Stromal cell of bone marrow (primary cell): ENCODE data around the gene LRP8.
A peak's percentile ranks its signal among the peaks of the same experiment; 100 is the strongest.
"Not testable (repeated sequence)": the region's sequence is repeated elsewhere in the genome, so short reads cannot be mapped to it uniquely, and the experiment has no call there.

ENCODE experiments used
- DNase-seq: peaks from one replicate; pipeline ENCODE4 v3.0.0-alpha.2; 2012; ENCODE audit warnings: low read depth

Gene LRP8

GRCh38 chr1:53207726-53208125 lies 120.1 kb downstream of the LRP8 start:
- DNase-seq: peak; percentile 91

DNA sequence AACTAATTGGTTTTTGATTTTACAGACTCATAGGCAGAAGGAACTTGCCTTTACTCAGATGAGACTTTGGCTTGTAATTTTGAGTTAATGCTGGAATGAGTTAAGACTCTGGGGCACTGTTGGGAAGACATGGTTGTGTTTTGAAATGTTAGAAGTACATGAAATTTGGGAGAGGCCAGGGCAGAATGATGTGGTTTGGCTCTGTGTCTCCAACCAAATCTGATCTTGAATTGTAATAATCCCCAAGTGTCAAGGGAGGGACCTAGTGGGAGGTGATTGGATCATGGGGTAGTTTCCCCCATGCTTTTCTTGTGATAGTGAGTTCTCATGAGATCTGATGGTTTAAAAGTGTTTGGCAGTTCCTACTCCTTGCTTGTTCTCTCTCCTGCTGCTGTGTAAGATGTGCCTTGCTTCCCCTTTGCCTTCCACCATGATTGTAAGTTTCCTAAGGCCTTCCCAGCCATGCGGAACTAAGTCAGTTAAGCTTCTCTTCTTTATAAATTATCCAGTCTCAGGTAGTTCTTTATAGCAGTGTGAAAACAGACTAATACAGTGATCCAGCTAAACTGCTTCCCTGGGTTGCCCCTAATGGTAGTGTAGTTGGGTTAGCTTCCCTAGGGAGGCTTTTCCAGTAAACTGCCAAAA lies 121.0 kb downstream of the LRP8 start:
- peak; percentile 79 for DNase-seq

- DNase-seq: not testable (repeated sequence)
These were observed 121.7 kb downstream of the LRP8 start for GRCh38 chr1:53206083-53206685.

GRCh38 chr1:53205496-53205895 lies 122.4 kb downstream of the LRP8 start:
- DNase-seq: not testable (repeated sequence)

DNA sequence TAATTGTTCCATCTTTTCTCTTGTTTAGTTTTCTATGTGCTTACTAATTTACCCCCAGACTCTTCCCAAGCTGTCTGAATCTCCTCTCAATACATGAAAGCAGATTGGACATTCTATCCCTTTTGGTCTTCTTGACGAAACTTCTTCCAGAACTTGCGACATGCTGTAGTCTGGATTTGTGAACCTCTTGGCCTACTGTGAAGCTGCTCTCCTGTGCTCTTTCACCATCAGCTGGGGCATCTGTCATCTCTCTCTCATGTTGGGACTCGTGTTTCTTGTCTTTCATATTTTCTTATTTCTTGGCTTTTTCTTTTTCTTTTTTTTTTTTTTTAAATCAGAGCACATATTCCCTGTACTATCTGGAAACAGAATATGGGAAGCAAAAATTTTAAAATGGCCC lies 124.4 kb downstream of the LRP8 start:
- DNase-seq: no peak

DNA sequence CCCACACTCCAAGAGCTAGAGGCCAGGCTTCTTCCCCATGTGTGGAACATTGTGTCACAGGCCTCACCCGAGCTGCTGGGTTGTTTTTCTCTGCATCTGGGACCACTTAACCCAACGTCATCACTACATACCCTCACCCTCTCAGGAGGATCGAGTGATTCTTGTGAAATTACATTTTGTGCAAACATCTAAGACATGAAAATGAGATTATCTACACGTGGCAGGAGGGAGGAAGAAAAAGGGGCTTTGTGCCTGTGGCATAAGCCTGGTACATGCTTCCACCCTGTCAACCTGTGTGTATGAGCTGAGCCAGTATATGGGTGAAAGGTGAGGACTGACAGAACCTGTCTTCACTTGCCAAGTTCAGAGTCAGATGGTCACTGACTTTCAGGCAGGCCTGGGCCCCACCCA lies 129.6 kb downstream of the LRP8 start:
- DNase-seq: peak; percentile 48

GRCh38 chr1:53197291-53198200 lies 130.3 kb downstream of the LRP8 start:
- DNase-seq: no peak

- DNase-seq: peak; percentile 89
These were observed 131.2 kb downstream of the LRP8 start, which contains the start of gene CPT2 for GRCh38 chr1:53196485-53197290. TSS of gene CPT2 (plus strand) at chr1:53196824. CDS start at chr1:53196944, 120 bp downstream.

GRCh38 chr1:53196017-53196484 lies 131.8 kb downstream of the LRP8 start:
- no peak for DNase-seq

DNA sequence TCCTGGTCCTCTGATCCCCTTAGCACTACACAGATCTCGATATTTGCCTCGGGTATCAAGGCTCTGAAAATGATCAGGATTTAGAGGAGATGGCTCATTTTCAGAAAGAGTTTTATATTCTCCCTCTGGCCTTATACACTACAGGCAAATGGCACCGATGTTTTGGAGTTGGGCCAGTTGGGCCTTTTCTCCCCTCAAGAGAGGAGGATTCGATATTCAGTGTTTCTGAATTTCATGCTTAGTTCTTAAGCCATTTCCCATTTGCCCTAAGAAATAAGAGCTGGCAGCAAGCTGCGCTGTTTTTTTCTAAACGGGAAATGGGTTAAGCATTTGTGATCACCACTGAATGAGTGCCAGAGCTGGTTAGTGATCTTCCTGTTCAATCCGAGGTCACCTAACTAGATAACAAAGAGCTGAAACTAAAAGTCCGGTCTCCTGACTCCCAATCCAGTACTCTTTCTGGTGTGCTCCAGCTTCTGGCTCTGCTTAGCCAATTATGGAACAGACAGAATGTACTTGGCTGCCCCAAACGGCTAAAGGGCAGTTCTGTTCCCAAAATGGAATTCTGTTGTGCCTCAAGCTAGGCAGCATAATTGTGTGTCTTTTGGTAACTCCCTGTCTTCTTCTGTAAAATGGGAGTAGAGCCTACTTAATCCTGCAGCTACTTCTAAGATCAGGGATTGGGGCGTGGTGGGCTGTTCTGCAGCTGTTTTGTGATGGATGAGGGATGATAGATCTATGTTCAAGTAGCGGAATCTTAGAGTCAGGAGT lies 132.4 kb downstream of the LRP8 start:
- DNase-seq: no peak
